Type B pancreatic cell (in vitro differentiated cells): ENCODE data around the gene SLCO6A1. TPM values are rescaled to one million over a fixed set of nuclear protein-coding genes. Genes with fewer than 3 reads are reported as not detected.

ENCODE experiments used
- DNase-seq: peaks from one replicate; pipeline ENCODE4 v3.0.0; 2021; ENCODE audit warnings: mixed read lengths; ENCODE audit not compliant: unreplicated experiment; ENCODE audit errors: extremely low spot score
- H3K27ac Mint-ChIP-seq: 2 replicates; pipeline ENCODE4 v1.8.0; 2021; ENCODE audit warnings: mild to moderate bottlenecking, mixed read lengths
- H3K27me3 Mint-ChIP-seq: 2 replicates; pipeline ENCODE4 v1.8.0; 2021; ENCODE audit warnings: mixed read lengths
- H3K36me3 Mint-ChIP-seq: 2 replicates; pipeline ENCODE4 v1.8.0; 2021; ENCODE audit warnings: mixed read lengths
- H3K4me1 Mint-ChIP-seq: one replicate; pipeline ENCODE4 v1.8.0; 2021; ENCODE audit warnings: mixed read lengths; ENCODE audit not compliant: unreplicated experiment
- H3K4me3 Mint-ChIP-seq: 2 replicates; pipeline ENCODE4 v1.8.0; 2021; ENCODE audit warnings: mild to moderate bottlenecking, mixed read lengths
- H3K9me3 Mint-ChIP-seq: 2 replicates; pipeline ENCODE4 v1.8.0; 2021; ENCODE audit warnings: mixed read lengths
- CTCF ChIP-seq: fragments of 200-600 bp; sonication (generic); conservative IDR thresholded peaks from 2 replicates; pipeline ENCODE4 v1.5.0; 2021; ENCODE audit warnings: antibody characterized with exemption, mild to moderate bottlenecking
- total RNA-seq: library from RNA; stranded (reverse); gene quantifications from 2 replicates; pipeline ENCODE4 v1.2.1, GENCODE V29; 2021; ENCODE audit warnings: low replicate concordance

The SLCO6A1 gene
- total RNA-seq, 1 donor from 2014 or later: 0.43 TPM

DNA sequence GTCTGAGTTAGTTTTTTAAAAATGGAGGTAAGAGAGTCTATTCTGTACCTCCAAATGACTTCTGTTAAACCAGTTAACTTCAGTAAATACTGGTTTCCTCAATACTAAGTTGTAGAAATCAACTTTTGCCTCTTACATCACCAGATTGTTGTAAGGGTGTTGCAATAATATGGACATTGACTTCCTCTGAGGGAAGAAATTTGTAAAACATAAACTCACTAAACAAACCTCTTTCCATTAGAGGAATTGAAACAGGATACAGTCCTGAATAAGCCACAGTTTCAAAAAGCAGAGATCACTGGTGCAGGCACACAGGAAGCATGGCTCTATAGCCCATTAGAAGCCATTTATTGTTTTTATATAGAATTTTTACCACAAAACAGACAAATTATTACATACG is 32.7 kb upstream of the SLCO6A1 start:
- Mint-ChIP-seq H3K9me3 (no peaks in the 10 kb centered on the region), H3K27me3 (no peaks in the 10 kb centered on the region), H3K4me1 (no peaks in the 10 kb centered on the region), H3K36me3 (no peaks in the 10 kb centered on the region), H3K27ac (no peak overlapping the region), H3K4me3 (no peak overlapping the region)
- no peak for TF ChIP-seq CTCF
- no peak for DNase-seq

DNA sequence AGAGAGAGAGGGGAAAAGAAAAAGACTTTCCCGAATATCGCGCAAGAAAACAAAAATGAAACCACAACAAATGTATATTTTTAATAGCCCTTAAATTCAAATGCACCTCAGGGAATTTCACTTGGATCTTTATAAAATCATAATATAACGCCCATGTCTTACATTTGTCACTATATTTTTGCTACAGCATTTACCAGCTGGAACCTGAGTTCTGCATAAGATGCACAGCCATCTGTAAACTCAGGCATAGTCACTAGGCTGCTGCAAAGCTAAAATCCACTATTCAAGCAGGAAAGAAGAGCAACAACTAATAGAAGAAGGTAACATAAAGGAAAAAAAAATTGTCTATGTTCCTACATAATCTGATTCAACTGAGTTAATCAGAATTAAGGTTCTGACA is 30.6 kb upstream of the SLCO6A1 start:
- H3K9me3 Mint-ChIP-seq: peaks cover 2% of the 10 kb centered on the region
- TF ChIP-seq CTCF: no peak
- no peaks in the 10 kb centered on the region for H3K36me3 Mint-ChIP-seq
- no peaks in the 10 kb centered on the region for H3K4me1 Mint-ChIP-seq
- H3K27me3 Mint-ChIP-seq: no peaks in the 10 kb centered on the region
- no peak overlapping the region for H3K4me3 Mint-ChIP-seq
- no peak overlapping the region for H3K27ac Mint-ChIP-seq
- DNase-seq: no peak

DNA sequence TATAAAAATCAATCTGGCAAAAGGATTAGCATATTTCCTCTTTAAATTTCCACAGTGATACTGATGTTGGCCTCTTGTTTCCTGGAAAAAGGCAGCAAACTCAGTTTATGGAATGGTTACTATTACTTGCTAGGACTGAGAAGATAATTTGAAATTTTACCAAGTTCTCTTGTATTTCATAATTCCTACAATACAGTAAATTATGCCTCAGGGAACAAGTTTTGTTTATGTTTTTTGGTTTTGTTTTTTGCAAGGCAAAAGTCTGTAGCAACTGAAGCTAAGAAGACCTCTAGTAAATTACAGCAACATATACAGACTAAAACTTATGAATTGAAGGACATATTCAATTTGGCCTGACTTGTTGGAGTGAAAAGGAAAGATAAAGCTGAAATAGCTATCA is 30.2 kb upstream of the SLCO6A1 start:
- TF ChIP-seq CTCF: no peak
- no peak overlapping the region for H3K4me3 Mint-ChIP-seq
- H3K36me3 Mint-ChIP-seq: no peaks in the 10 kb centered on the region
- no peak overlapping the region for H3K27ac Mint-ChIP-seq
- H3K27me3 Mint-ChIP-seq: no peaks in the 10 kb centered on the region
- H3K9me3 Mint-ChIP-seq: peaks cover 6% of the 10 kb centered on the region
- no peaks in the 10 kb centered on the region for H3K4me1 Mint-ChIP-seq
- DNase-seq: no peak

DNA sequence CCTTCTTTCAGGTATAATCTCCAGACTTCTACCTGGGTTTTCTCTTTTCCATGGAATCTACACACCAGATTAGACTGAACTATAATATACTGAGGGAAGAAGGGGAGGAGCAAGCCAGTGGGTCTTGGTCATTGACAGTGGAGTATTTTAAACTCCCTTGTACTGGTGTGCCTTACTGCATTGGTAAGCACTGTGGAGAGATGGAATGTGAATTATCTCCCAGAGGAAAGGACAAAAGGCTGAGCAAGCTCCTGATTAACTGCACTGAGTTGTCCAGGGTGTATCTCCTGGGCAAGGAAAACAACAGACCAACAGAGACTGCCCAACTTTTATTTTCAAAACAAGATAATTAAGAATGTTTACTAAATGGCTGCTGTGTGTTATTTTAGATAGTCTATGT is 29.8 kb upstream of the SLCO6A1 start:
- H3K4me1 Mint-ChIP-seq: no peaks in the 10 kb centered on the region
- no peak for DNase-seq
- peaks cover 6% of the 10 kb centered on the region for H3K9me3 Mint-ChIP-seq
- no peaks in the 10 kb centered on the region for H3K36me3 Mint-ChIP-seq
- TF ChIP-seq CTCF: no peak
- H3K4me3 Mint-ChIP-seq: no peak overlapping the region
- H3K27ac Mint-ChIP-seq: no peak overlapping the region
- no peaks in the 10 kb centered on the region for H3K27me3 Mint-ChIP-seq

GRCh38 chr5:102527547-102527946 is 28.7 kb upstream of the SLCO6A1 start:
- Mint-ChIP-seq H3K4me3 (no peak overlapping the region), H3K36me3 (no peaks in the 10 kb centered on the region), H3K27me3 (no peaks in the 10 kb centered on the region), H3K9me3 (peaks cover 6% of the 10 kb centered on the region), H3K4me1 (no peaks in the 10 kb centered on the region), H3K27ac (no peak overlapping the region)
- no peak for TF ChIP-seq CTCF
- DNase-seq: no peak

DNA sequence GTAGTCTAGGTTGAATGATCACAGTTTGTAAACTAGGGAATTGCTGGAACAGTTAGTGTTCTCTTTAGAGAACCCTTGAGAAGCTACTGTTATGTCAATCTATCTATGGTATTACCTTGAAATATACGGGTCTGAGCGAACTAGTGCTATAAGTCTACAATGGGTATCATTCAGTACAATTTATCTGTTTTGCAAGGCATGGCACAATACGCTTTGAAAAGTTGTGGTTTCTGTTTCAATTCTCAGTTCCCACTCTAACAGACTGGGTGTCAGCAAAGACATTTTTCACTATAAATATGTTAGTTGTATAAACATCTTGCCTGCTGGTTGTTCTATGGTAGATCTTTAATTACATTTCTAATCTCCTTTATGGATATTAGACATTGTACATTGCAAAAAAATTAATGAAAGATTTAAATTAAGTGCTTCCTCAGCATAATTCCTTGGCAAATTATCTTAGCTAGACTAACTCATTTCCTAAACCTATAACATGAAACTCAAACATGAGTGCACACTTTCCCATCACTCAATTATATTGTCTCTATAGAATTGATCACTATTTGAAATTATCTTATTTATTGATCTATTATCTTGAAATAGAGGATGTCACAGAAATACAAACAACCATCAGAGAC is 24.9 kb upstream of the SLCO6A1 start:
- no peak for TF ChIP-seq CTCF
- Mint-ChIP-seq H3K9me3 (peaks cover 6% of the 10 kb centered on the region), H3K4me1 (no peaks in the 10 kb centered on the region), H3K27ac (no peak overlapping the region), H3K36me3 (no peaks in the 10 kb centered on the region), H3K4me3 (no peak overlapping the region), H3K27me3 (no peaks in the 10 kb centered on the region)
- DNase-seq: no peak
